HT-29 (cell line): Measurements from ENCODE around the gene RAD51B. TPM values are rescaled to one million over a fixed set of nuclear protein-coding genes. Genes with fewer than 3 reads are reported as not detected.

Source experiments
- DNase-seq: peaks from one replicate; pipeline ENCODE4 v3.0.0-alpha.2; 2015; ENCODE audit warnings: low spot score
- total RNA-seq: library from RNA; depleted of rRNA; stranded (reverse); fragments of >200 nt; shearing (Covaris generic); gene quantifications from 2 replicates; pipeline ENCODE4 v1.2.3, GENCODE V29; 2014

RAD51B gene
- total RNA-seq, 1 experiment from 2014 or later: 5.9 TPM

GRCh38 chr14:68359022-68359836, 539.6 kb downstream of the RAD51B start:
- DNase-seq: no peak

- DNase-seq: peak; percentile 72
Measured at GRCh38 chr14:68359837-68360552, 540.4 kb downstream of the RAD51B start.

GRCh38 chr14:68361231-68361630, 541.7 kb downstream of the RAD51B start:
- no peak for DNase-seq

- no peak for DNase-seq
Measured at GRCh38 chr14:68362846-68363245, 543.3 kb downstream of the RAD51B start.

GRCh38 chr14:68363466-68363842, 543.9 kb downstream of the RAD51B start:
- DNase-seq: no peak

GRCh38 chr14:68363843-68364767, 544.5 kb downstream of the RAD51B start:
- no peak for DNase-seq

GRCh38 chr14:68364792-68365192, 545.2 kb downstream of the RAD51B start:
- no peak for DNase-seq

GRCh38 chr14:68365228-68365627, 545.6 kb downstream of the RAD51B start:
- DNase-seq: no peak

GRCh38 chr14:68366656-68367055, 547.1 kb downstream of the RAD51B start:
- no peak for DNase-seq

- DNase-seq: no peak
Measured at GRCh38 chr14:68367536-68367935, 548.0 kb downstream of the RAD51B start.

- no peak for DNase-seq
Measured at GRCh38 chr14:68368850-68369249, 549.3 kb downstream of the RAD51B start.

GRCh38 chr14:68369281-68370056, 549.9 kb downstream of the RAD51B start:
- no peak for DNase-seq

- DNase-seq: no peak
Measured at GRCh38 chr14:68370057-68370360, 550.4 kb downstream of the RAD51B start.

- DNase-seq: no peak
Measured at GRCh38 chr14:68372368-68372767, 552.8 kb downstream of the RAD51B start.

GRCh38 chr14:68373124-68373646, 553.6 kb downstream of the RAD51B start:
- DNase-seq: no peak

- DNase-seq: no peak
Measured at GRCh38 chr14:68373847-68374444, 554.4 kb downstream of the RAD51B start.

- DNase-seq: no peak
Measured at GRCh38 chr14:68374682-68375081, 555.1 kb downstream of the RAD51B start.

- DNase-seq: no peak
Measured at GRCh38 chr14:68375376-68375775, 555.8 kb downstream of the RAD51B start.

GRCh38 chr14:68376067-68376779, 556.6 kb downstream of the RAD51B start:
- no peak for DNase-seq

- no peak for DNase-seq
Measured at GRCh38 chr14:68377006-68377405, 557.4 kb downstream of the RAD51B start.
